Esophagus squamous epithelium (tissue), 4 donors: ENCODE data around the gene RGS17.

Source experiments
- POLR2A ChIP-seq, 4 donors: fragments of 450-650 bp; IDR thresholded peaks; one replicate each; pipeline ENCODE4 v1.6.1; 2017; ENCODE audit warnings: antibody characterized with exemption in 4 of 4, mild to moderate bottlenecking in 4 of 4, moderate library complexity in 3 of 4
- TF ChIP-seq, protein P1 (sequence below), 6 experiments: fragments of 450-650 bp in 4 of 6; fragments of 200-600 bp in 2 of 6; sonication (generic) in 2 of 6; IDR thresholded peaks; one replicate each; pipeline ENCODE4 v1.5.1; 2016 to 2019; ENCODE audit warnings: antibody characterized with exemption in 6 of 6, mild to moderate bottlenecking in 4 of 6, moderate library complexity in 4 of 6

GRCh38 chr6:153146413-153146812 is 15.3 kb upstream of the RGS17 start:
- TF ChIP-seq, protein P1, sequence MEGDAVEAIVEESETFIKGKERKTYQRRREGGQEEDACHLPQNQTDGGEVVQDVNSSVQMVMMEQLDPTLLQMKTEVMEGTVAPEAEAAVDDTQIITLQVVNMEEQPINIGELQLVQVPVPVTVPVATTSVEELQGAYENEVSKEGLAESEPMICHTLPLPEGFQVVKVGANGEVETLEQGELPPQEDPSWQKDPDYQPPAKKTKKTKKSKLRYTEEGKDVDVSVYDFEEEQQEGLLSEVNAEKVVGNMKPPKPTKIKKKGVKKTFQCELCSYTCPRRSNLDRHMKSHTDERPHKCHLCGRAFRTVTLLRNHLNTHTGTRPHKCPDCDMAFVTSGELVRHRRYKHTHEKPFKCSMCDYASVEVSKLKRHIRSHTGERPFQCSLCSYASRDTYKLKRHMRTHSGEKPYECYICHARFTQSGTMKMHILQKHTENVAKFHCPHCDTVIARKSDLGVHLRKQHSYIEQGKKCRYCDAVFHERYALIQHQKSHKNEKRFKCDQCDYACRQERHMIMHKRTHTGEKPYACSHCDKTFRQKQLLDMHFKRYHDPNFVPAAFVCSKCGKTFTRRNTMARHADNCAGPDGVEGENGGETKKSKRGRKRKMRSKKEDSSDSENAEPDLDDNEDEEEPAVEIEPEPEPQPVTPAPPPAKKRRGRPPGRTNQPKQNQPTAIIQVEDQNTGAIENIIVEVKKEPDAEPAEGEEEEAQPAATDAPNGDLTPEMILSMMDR (IDR thresholded peaks at IDR 0.05) = no peak
- no peak for TF ChIP-seq POLR2A (IDR thresholded peaks at IDR 0.05)
